HEK293 (cell line): Measurements from ENCODE around the gene JAK3.
A peak's percentile ranks its signal among the peaks of the same experiment; 100 is the strongest.

ENCODE experiments used
- CTCF ChIA-PET: fragments of 350-600 bp; formaldehyde crosslinking; extraction: SDS; loops from one replicate; lab custom pipeline; 2021; ENCODE audit warnings: antibody characterized with exemption; lab: Yijun Ruan, JAX
- POLR2A ChIA-PET: fragments of 300-600 bp; formaldehyde crosslinking; extraction: SDS; loops from one replicate; lab custom pipeline; 2020; ENCODE audit warnings: antibody characterized with exemption, inconsistent platforms; lab: Yijun Ruan, JAX
- H3K27ac ChIP-seq: fragments of 200-500 bp; sonication (Bioruptor generic); 2 replicates; pipeline ENCODE4 v1.5.1; 2014; ENCODE audit warnings: low read depth, low read length, control low read depth, inconsistent platforms; ENCODE audit errors: extremely low read depth
- H3K36me3 ChIP-seq, 2 experiments: fragments of 200-500 bp in 1 of 2; sonication (Bioruptor generic) in 1 of 2; 1 replicate in 1 of 2; 2 replicates in 1 of 2; pipeline ENCODE4 v1.5.1; 2014 to 2017; ENCODE audit warnings: inconsistent platforms in 2 of 2, low read length in 2 of 2; ENCODE audit not compliant: control insufficient read depth in 2 of 2, insufficient read depth in 1 of 2
- H3K4me1 ChIP-seq: fragments of 200-500 bp; sonication (Bioruptor generic); 2 replicates; pipeline ENCODE4 v1.5.1; 2014; ENCODE audit warnings: mild to moderate bottlenecking, low read length, inconsistent platforms; ENCODE audit not compliant: control insufficient read depth, insufficient read depth
- H3K4me3 ChIP-seq: 2 replicates; pipeline ENCODE4 v1.5.1; 2011; ENCODE audit warnings: low read depth, mild to moderate bottlenecking, control low read depth, low read length, moderate library complexity
- H3K9me3 ChIP-seq: fragments of 200-500 bp; sonication (Bioruptor generic); 2 replicates; pipeline ENCODE4 v1.5.1; 2014; ENCODE audit warnings: low read depth, low read length, inconsistent platforms; ENCODE audit not compliant: control insufficient read depth, insufficient read depth
- GLI2 ChIP-seq: fragments of 450-650 bp; formaldehyde crosslinking; IDR thresholded peaks from 2 replicates; pipeline ENCODE4; 2017; ENCODE audit warnings: missing biosample characterization, missing genetic modification characterization, low read depth, borderline replicate concordance
- KLF1 ChIP-seq: fragments of 450-650 bp; formaldehyde crosslinking; IDR thresholded peaks from 2 replicates; pipeline ENCODE4 v1.5.1; 2016; ENCODE audit warnings: missing biosample characterization, missing genetic modification characterization
- SCRT2 ChIP-seq: fragments of 450-650 bp; formaldehyde crosslinking; IDR thresholded peaks from 2 replicates; pipeline ENCODE4 v1.5.1; 2016; ENCODE audit warnings: missing biosample characterization, missing genetic modification characterization
- SP7 ChIP-seq: fragments of 450-650 bp; formaldehyde crosslinking; IDR thresholded peaks from 2 replicates; pipeline ENCODE4 v1.5.1; 2016; ENCODE audit warnings: missing biosample characterization, missing genetic modification characterization
- ZBTB48 ChIP-seq: fragments of 450-650 bp; formaldehyde crosslinking; IDR thresholded peaks from 2 replicates; pipeline ENCODE4 v1.5.1; 2016; ENCODE audit warnings: missing biosample characterization, missing genetic modification characterization
- ZEB2 ChIP-seq: fragments of 450-650 bp; formaldehyde crosslinking; IDR thresholded peaks from 2 replicates; pipeline ENCODE4 v1.5.1; 2016; ENCODE audit warnings: missing biosample characterization, missing genetic modification characterization
- ZNF214 ChIP-seq: fragments of 450-650 bp; formaldehyde crosslinking; IDR thresholded peaks from 2 replicates; pipeline ENCODE4 v1.5.1; 2017; ENCODE audit warnings: missing biosample characterization, mild to moderate bottlenecking, missing genetic modification characterization, borderline replicate concordance
- ZNF221 ChIP-seq: fragments of 450-650 bp; formaldehyde crosslinking; IDR thresholded peaks from 2 replicates; pipeline ENCODE4 v1.5.1; 2017; ENCODE audit warnings: missing biosample characterization, missing genetic modification characterization, borderline replicate concordance
- ZNF223 ChIP-seq: fragments of 450-650 bp; formaldehyde crosslinking; IDR thresholded peaks from 2 replicates; pipeline ENCODE4 v1.5.1; 2016; ENCODE audit warnings: missing biosample characterization, missing genetic modification characterization
- ZNF292 ChIP-seq: fragments of 450-650 bp; formaldehyde crosslinking; IDR thresholded peaks from 2 replicates; pipeline ENCODE4 v1.5.1; 2016; ENCODE audit warnings: low read depth, missing biosample characterization, missing genetic modification characterization, borderline replicate concordance
- ZNF302 ChIP-seq: fragments of 450-650 bp; formaldehyde crosslinking; IDR thresholded peaks from 2 replicates; pipeline ENCODE4 v1.5.1; 2016; ENCODE audit warnings: missing biosample characterization, missing genetic modification characterization, low read depth
- ZNF354C ChIP-seq: fragments of 450-650 bp; formaldehyde crosslinking; IDR thresholded peaks from 2 replicates; pipeline ENCODE4 v1.5.1; 2016; ENCODE audit warnings: missing biosample characterization, missing genetic modification characterization, low read depth, borderline replicate concordance
- ZNF391 ChIP-seq: fragments of 450-650 bp; formaldehyde crosslinking; IDR thresholded peaks from 2 replicates; pipeline ENCODE4 v1.5.1; 2016; ENCODE audit warnings: low read depth, missing biosample characterization, missing genetic modification characterization, borderline replicate concordance
- ZNF423 ChIP-seq: fragments of 450-650 bp; formaldehyde crosslinking; IDR thresholded peaks from 2 replicates; pipeline ENCODE4 v1.5.1; 2016; ENCODE audit warnings: missing biosample characterization, missing genetic modification characterization
- ZNF48 ChIP-seq: fragments of 450-650 bp; formaldehyde crosslinking; IDR thresholded peaks from 2 replicates; pipeline ENCODE4 v1.5.1; 2016; ENCODE audit warnings: missing biosample characterization, missing genetic modification characterization
- ZNF521 ChIP-seq: fragments of 450-650 bp; formaldehyde crosslinking; IDR thresholded peaks from 2 replicates; pipeline ENCODE4 v1.5.1; 2017; ENCODE audit warnings: missing biosample characterization, mild to moderate bottlenecking, missing genetic modification characterization
- ZNF549 ChIP-seq: fragments of 450-650 bp; IDR thresholded peaks from 2 replicates; pipeline ENCODE4 v1.5.1; 2018; ENCODE audit warnings: missing biosample characterization, missing genetic modification characterization, mild to moderate bottlenecking, inconsistent platforms, moderate library complexity
- ZNF571 ChIP-seq: fragments of 450-650 bp; formaldehyde crosslinking; IDR thresholded peaks from 2 replicates; pipeline ENCODE4 v1.5.0; 2017; ENCODE audit warnings: missing biosample characterization, missing genetic modification characterization
- ZNF623 ChIP-seq: fragments of 450-650 bp; formaldehyde crosslinking; IDR thresholded peaks from 2 replicates; pipeline ENCODE4 v1.5.1; 2016; ENCODE audit warnings: missing biosample characterization, missing genetic modification characterization
- ZNF76 ChIP-seq: fragments of 450-650 bp; formaldehyde crosslinking; IDR thresholded peaks from 2 replicates; pipeline ENCODE4; 2016; ENCODE audit warnings: low read depth, missing biosample characterization, missing genetic modification characterization, borderline replicate concordance
- ZNF776 ChIP-seq: fragments of 450-650 bp; formaldehyde crosslinking; IDR thresholded peaks from 2 replicates; pipeline ENCODE4 v1.5.0; 2017; ENCODE audit warnings: missing biosample characterization, missing genetic modification characterization, borderline replicate concordance
- ZNF830 ChIP-seq: fragments of 450-650 bp; IDR thresholded peaks from 2 replicates; pipeline ENCODE4 v1.5.0; 2018; ENCODE audit warnings: missing biosample characterization, missing genetic modification characterization, low read depth, mild to moderate bottlenecking, moderate library complexity
- TF ChIP-seq, protein P1 (sequence below): fragments of 450-650 bp; formaldehyde crosslinking; IDR thresholded peaks from 2 replicates; pipeline ENCODE4 v1.5.1; 2016; ENCODE audit warnings: missing biosample characterization, missing genetic modification characterization
- TF ChIP-seq, protein P2 (sequence below): fragments of 450-650 bp; formaldehyde crosslinking; IDR thresholded peaks from 2 replicates; pipeline ENCODE4 v1.5.1; 2017; ENCODE audit warnings: missing biosample characterization, missing genetic modification characterization
- TF ChIP-seq, protein P3 (sequence below): fragments of 450-650 bp; formaldehyde crosslinking; IDR thresholded peaks from 2 replicates; pipeline ENCODE4; 2016; ENCODE audit warnings: missing biosample characterization, missing genetic modification characterization

JAK3 gene

DNA sequence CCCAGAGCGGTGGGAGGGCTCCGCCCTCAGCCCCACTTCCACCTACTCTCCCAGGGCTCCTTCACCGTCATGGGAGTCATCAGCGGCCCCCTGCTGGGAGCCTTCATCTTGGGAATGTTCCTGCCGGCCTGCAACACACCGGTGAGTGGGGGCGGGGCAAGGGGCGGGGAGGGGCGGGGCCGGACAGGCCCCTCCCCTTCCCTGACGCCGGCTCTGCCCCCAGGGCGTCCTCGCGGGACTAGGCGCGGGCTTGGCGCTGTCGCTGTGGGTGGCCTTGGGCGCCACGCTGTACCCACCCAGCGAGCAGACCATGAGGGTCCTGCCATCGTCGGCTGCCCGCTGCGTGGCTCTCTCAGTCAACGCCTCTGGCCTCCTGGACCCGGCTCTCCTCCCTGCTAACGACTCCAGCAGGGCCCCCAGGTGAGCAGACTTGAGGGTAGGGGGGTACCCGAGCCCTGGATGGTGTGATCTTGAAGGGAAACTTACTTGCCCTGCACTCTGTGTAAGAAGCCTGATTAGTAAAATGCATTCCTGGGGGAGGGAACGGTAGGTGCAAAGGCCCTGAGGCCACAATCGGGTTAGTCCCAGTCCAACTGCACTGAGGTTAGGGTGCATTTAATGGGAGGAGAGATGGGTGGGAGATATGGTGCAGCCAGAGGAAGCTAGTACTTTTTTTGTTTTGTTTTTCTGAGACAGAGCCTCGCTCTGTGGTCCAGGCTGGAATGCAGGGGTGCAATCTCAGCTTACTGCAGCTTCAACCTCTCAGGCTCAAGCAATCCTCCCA lies 36.0 kb upstream of the JAK3 start:
- H3K9me3 ChIP-seq, result no peaks in the 10 kb centered on the region
- CTCF ChIA-PET, result interaction anchor here (0.6 kb wide), 2 partner anchors 45 to 62 kb away, joined by 3 to 4 read pairs; no protein-coding TSS in a partner anchor
- POLR2A ChIA-PET, result no interaction called here
- no peaks in the 10 kb centered on the region for H3K4me1 ChIP-seq
- no peak overlapping the region for H3K27ac ChIP-seq
- H3K36me3 ChIP-seq, result no peaks in the 10 kb centered on the region
- TF ChIP-seq ZNF623 (tag by site-specific recombination) (peak; percentile 97), SCRT2 (tag by site-specific recombination) (no peak)
- TF ChIP-seq, protein P1, sequence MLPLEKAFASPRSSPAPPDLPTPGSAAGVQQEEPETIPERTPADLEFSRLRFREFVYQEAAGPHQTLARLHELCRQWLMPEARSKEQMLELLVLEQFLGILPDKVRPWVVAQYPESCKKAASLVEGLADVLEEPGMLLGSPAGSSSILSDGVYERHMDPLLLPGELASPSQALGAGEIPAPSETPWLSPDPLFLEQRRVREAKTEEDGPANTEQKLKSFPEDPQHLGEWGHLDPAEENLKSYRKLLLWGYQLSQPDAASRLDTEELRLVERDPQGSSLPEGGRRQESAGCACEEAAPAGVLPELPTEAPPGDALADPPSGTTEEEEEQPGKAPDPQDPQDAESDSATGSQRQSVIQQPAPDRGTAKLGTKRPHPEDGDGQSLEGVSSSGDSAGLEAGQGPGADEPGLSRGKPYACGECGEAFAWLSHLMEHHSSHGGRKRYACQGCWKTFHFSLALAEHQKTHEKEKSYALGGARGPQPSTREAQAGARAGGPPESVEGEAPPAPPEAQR (tag by site-specific recombination), result no peak
- no peak overlapping the region for H3K4me3 ChIP-seq

DNA sequence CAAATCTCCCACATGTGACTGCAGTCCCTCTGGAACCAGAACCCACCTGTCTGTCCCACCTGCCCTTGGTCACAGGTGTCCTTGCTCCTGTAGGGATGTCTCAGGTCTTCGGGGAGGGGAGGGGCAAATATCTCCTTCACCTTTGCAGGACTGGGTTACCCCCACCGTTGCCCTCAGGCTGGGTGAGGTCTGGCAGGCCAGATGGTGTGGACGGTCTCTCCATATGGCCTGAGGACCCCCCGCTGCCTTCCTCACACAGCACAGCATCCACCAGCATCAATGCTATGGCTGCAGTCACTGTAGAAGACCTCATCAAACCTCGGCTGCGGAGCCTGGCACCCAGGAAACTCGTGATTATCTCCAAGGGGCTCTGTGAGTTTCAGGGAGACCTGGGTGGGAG lies 33.9 kb upstream of the JAK3 start:
- H3K4me1 ChIP-seq, result no peaks in the 10 kb centered on the region
- no peak overlapping the region for H3K27ac ChIP-seq
- ChIA-PET CTCF (no interaction called here), POLR2A (no interaction called here)
- H3K36me3 ChIP-seq, result no peaks in the 10 kb centered on the region
- no peaks in the 10 kb centered on the region for H3K9me3 ChIP-seq
- TF ChIP-seq ZNF214 (tag by site-specific recombination), result no peak
- no peak for TF ChIP-seq ZNF549 (tag by site-specific recombination)
- no peak for TF ChIP-seq KLF1 (tag by site-specific recombination)
- TF ChIP-seq ZNF292, result no peak
- no peak for TF ChIP-seq ZNF776
- no peak for TF ChIP-seq ZNF830 (tag by site-specific recombination)
- no peak for TF ChIP-seq SP7
- H3K4me3 ChIP-seq, result no peak overlapping the region

DNA sequence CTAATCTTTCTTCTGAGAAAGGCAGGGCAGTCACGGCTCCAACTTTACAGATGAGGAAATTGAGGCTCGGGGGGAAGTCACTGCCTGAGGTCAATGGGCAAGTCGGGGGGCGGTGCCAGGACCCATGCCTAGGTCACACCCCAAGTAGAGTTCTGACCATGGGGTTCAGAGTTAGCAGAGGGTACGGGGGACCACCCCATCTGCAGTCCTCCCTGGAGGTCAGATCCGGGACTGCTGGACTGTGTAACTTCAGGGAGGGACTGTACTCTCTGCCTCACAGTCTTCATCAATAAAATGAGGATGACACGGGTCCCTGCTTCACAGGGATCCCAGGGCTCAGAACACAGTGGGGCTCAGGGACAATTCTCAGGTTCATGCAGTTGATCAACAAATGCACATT lies 31.7 kb upstream of the JAK3 start:
- TF ChIP-seq ZBTB48 (tag by site-specific recombination), result no peak
- no peak for TF ChIP-seq ZNF76 (tag by site-specific recombination)
- TF ChIP-seq, protein P2, sequence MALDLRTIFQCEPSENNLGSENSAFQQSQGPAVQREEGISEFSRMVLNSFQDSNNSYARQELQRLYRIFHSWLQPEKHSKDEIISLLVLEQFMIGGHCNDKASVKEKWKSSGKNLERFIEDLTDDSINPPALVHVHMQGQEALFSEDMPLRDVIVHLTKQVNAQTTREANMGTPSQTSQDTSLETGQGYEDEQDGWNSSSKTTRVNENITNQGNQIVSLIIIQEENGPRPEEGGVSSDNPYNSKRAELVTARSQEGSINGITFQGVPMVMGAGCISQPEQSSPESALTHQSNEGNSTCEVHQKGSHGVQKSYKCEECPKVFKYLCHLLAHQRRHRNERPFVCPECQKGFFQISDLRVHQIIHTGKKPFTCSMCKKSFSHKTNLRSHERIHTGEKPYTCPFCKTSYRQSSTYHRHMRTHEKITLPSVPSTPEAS (tag by site-specific recombination), result no peak
- TF ChIP-seq ZNF221 (tag by site-specific recombination), result no peak
- TF ChIP-seq ZNF354C (tag by site-specific recombination), result no peak
- no peak for TF ChIP-seq GLI2 (tag by site-specific recombination)
- no peak for TF ChIP-seq ZNF223
- TF ChIP-seq ZNF302, result no peak
- TF ChIP-seq ZEB2 (tag by site-specific recombination), result no peak
- no peak for TF ChIP-seq ZNF423 (tag by site-specific recombination)
- TF ChIP-seq ZNF521, result no peak
- TF ChIP-seq, protein P3, sequence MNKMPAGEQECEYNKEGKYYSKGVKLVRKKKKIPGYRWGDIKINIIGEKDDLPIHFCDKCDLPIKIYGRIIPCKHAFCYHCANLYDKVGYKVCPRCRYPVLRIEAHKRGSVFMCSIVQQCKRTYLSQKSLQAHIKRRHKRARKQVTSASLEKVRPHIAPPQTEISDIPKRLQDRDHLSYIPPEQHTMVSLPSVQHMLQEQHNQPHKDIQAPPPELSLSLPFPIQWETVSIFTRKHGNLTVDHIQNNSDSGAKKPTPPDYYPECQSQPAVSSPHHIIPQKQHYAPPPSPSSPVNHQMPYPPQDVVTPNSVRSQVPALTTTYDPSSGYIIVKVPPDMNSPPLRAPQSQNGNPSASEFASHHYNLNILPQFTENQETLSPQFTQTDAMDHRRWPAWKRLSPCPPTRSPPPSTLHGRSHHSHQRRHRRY (tag by site-specific recombination), result no peak
- no peak for TF ChIP-seq ZNF391 (tag by site-specific recombination)
- TF ChIP-seq ZNF571, result no peak
- TF ChIP-seq ZNF48 (tag by site-specific recombination), result no peak
- TF ChIP-seq, all 188 proteins: peak for 0
- no peak overlapping the region for H3K4me3 ChIP-seq
- no peak overlapping the region for H3K27ac ChIP-seq
- no peaks in the 10 kb centered on the region for H3K9me3 ChIP-seq
- no peaks in the 10 kb centered on the region for H3K4me1 ChIP-seq
- ChIA-PET CTCF (no interaction called here), POLR2A (interaction anchor here (0.6 kb wide), 1 partner anchor 30 kb away, joined by 4 read pairs; no protein-coding TSS in a partner anchor)
- no peaks in the 10 kb centered on the region for H3K36me3 ChIP-seq
